Effector memory CD4-positive, alpha-beta T cell (primary cell): Measurements from ENCODE around the gene UGT1A9.
"Not testable (repeated sequence)": the region's sequence is repeated elsewhere in the genome, so short reads cannot be mapped to it uniquely, and the experiment has no call there.

Source experiments
- DNase-seq, 3 donors: peaks; one replicate each; pipeline ENCODE4 v3.0.0-alpha.2; 2020
- H3K27ac ChIP-seq: 2 replicates; pipeline ENCODE4 v1.7.0; 2013; ENCODE audit warnings: mild to moderate bottlenecking, low read length, moderate library complexity; ENCODE audit not compliant: insufficient read depth, poor library complexity, severe bottlenecking
- H3K27me3 ChIP-seq: replicated peaks from 2 replicates; pipeline ENCODE4 v1.7.0; 2013; ENCODE audit warnings: mild to moderate bottlenecking, low read length; ENCODE audit not compliant: insufficient read depth, control insufficient read depth, poor library complexity, severe bottlenecking
- H3K36me3 ChIP-seq: 2 replicates; pipeline ENCODE4 v1.7.0; 2013; ENCODE audit warnings: mild to moderate bottlenecking, low read length, moderate library complexity; ENCODE audit not compliant: control insufficient read depth, insufficient read depth
- H3K4me1 ChIP-seq: 2 replicates; pipeline ENCODE4 v1.7.0; 2013; ENCODE audit warnings: low read length, mild to moderate bottlenecking; ENCODE audit not compliant: control insufficient read depth, insufficient read depth, poor library complexity, severe bottlenecking
- H3K4me3 ChIP-seq: 2 replicates; pipeline ENCODE4 v1.7.0; 2013; ENCODE audit warnings: low read length, low read depth, mild to moderate bottlenecking; ENCODE audit not compliant: insufficient read depth, poor library complexity, severe bottlenecking
- H3K9me3 ChIP-seq: 2 replicates; pipeline ENCODE4 v1.7.0; 2013; ENCODE audit warnings: mild to moderate bottlenecking, low read length, moderate library complexity; ENCODE audit not compliant: control insufficient read depth

UGT1A9 gene

GRCh38 chr2:233691443-233692433 lies 20.0 kb downstream of the UGT1A9 start:
- H3K27ac ChIP-seq: no peak overlapping the region
- no peaks in the 10 kb centered on the region for H3K9me3 ChIP-seq
- no peaks in the 10 kb centered on the region for H3K27me3 ChIP-seq
- no peak for DNase-seq
- no peaks in the 10 kb centered on the region for H3K36me3 ChIP-seq
- H3K4me3 ChIP-seq: no peak overlapping the region
- no peaks in the 10 kb centered on the region for H3K4me1 ChIP-seq

- H3K27ac ChIP-seq: no peak within 1 kb of the TSS
- H3K4me1 ChIP-seq: no peaks in the 10 kb centered on the region
- DNase-seq: no peak
- H3K36me3 ChIP-seq: no peaks in the 10 kb centered on the region
- H3K4me3 ChIP-seq: no peak within 1 kb of the TSS
- H3K27me3 ChIP-seq: no peaks in the 10 kb centered on the region
- H3K9me3 ChIP-seq: no peaks in the 10 kb centered on the region
Measured at GRCh38 chr2:233692648-233693047, 20.9 kb downstream of the UGT1A9 start, which contains the start of gene UGT1A6. Gene UGT1A6, plus strand, starts transcription at chr2:233692890. Its CDS starts 115 bp downstream, at chr2:233693005.

- no peaks in the 10 kb centered on the region for H3K36me3 ChIP-seq
- no peaks in the 10 kb centered on the region for H3K9me3 ChIP-seq
- no peak overlapping the region for H3K4me3 ChIP-seq
- no peak for DNase-seq
- H3K4me1 ChIP-seq: no peaks in the 10 kb centered on the region
- no peaks in the 10 kb centered on the region for H3K27me3 ChIP-seq
- H3K27ac ChIP-seq: no peak overlapping the region
Measured at GRCh38 chr2:233693963-233694362, 22.3 kb downstream of the UGT1A9 start.

DNA sequence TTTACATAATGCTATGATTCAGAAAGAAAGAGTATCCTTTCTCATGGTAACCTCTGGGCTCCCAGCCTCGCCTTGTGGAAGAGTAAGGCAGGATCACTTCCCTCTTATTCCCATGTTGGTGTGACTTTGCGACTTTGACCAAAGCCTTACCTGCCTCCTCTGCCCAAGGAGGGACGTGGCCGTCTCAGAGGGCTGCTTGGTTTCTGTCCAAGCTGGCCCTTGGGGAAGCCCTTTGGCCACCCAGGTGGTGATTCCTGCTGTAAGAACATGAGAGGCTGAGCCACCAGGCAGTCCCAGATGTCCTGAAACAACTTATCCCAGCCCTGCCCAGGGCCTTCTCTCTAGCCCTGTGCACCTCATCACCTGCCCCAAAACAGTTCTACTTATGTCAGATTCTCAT lies 27.0 kb downstream of the UGT1A9 start:
- H3K4me3 ChIP-seq: no peak overlapping the region
- H3K27me3 ChIP-seq: no peaks in the 10 kb centered on the region
- no peak overlapping the region for H3K27ac ChIP-seq
- H3K9me3 ChIP-seq: no peaks in the 10 kb centered on the region
- no peak for DNase-seq
- no peaks in the 10 kb centered on the region for H3K36me3 ChIP-seq
- no peaks in the 10 kb centered on the region for H3K4me1 ChIP-seq

- Histone ChIP-seq H3K9me3 (no peaks in the 10 kb centered on the region), H3K4me3 (no peak overlapping the region), H3K27me3 (peaks cover 3% of the 10 kb centered on the region), H3K36me3 (no peaks in the 10 kb centered on the region), H3K27ac (no peak overlapping the region), H3K4me1 (no peaks in the 10 kb centered on the region)
- no peak for DNase-seq
Measured at GRCh38 chr2:233699424-233700027, 27.8 kb downstream of the UGT1A9 start.

DNA sequence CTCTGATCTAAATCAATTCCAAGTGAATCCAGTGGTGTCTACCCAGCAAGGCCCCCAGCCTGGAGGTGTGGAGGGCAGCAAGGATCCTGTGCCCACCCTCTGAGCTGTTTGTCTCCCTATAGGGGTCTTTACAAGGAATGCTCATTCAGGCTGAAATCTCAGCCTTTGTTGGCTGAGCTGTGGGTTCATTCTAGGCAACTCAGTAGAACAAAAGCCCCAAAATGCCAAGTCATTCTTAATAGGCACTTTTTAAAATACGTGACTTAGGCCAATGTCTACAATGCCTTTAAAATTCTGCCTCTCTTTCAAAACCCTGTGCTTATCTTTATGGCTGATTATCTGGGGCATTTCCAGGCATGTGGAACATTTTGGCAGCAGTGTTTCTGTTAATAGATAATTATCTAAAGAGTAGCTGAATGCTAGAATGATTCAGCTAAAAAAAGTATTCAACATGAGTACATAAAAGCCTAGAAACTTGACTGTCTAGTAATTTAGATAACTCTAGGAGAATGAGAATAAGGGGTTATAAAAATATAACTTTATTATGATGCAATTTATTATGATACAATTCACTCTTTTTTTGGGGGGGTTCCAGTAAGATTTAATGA lies 28.4 kb downstream of the UGT1A9 start:
- Histone ChIP-seq H3K4me3 (no peak overlapping the region), H3K9me3 (no peaks in the 10 kb centered on the region), H3K4me1 (no peaks in the 10 kb centered on the region), H3K36me3 (no peaks in the 10 kb centered on the region), H3K27ac (no peak overlapping the region), H3K27me3 (peaks cover 3% of the 10 kb centered on the region)
- no peak for DNase-seq

DNA sequence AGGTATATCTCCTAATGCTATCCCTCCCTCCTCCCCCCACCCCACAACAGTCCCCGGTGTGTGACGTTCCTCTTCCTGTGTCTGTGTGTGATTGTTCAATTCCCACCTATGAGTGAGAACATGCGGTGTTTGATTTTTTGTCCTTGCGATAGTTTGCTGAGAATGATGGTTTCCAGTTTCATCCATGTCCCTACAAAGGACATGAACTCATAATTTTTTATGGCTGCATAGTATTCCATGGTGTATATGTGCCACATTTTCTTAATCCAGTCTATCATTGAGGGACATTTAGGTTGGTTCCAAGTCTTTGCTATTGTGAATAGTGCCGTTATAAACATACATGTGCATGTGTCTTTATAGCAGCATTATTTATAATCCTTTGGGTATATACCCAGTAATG lies 29.1 kb downstream of the UGT1A9 start:
- not testable (repeated sequence) for H3K27me3 ChIP-seq, DNase-seq, H3K4me1 ChIP-seq, H3K9me3 ChIP-seq, H3K4me3 ChIP-seq, H3K36me3 ChIP-seq, H3K27ac ChIP-seq

DNA sequence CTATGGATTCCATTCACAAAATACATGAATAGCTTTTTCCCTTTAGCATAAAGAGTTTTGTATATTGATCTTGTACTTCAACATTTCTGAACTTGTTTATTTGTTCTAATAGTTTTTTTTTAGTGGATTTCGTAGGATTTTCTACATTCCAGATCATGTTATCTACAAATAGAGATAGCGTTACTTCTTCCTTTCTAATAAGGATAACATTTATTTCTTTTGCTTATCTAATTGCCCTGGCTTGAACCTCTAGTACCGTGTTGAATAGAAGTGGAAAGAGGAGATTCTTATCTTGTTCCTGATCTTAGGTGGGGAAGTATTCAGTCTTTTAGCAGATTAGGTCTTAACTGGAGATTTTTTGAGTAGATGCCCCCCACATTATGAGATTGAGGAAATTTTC lies 30.5 kb downstream of the UGT1A9 start:
- Histone ChIP-seq H3K27ac (no peak overlapping the region), H3K27me3 (peaks cover 3% of the 10 kb centered on the region), H3K4me1 (no peaks in the 10 kb centered on the region), H3K4me3 (no peak overlapping the region), H3K9me3 (no peaks in the 10 kb centered on the region), H3K36me3 (no peaks in the 10 kb centered on the region)
- DNase-seq: no peak

DNA sequence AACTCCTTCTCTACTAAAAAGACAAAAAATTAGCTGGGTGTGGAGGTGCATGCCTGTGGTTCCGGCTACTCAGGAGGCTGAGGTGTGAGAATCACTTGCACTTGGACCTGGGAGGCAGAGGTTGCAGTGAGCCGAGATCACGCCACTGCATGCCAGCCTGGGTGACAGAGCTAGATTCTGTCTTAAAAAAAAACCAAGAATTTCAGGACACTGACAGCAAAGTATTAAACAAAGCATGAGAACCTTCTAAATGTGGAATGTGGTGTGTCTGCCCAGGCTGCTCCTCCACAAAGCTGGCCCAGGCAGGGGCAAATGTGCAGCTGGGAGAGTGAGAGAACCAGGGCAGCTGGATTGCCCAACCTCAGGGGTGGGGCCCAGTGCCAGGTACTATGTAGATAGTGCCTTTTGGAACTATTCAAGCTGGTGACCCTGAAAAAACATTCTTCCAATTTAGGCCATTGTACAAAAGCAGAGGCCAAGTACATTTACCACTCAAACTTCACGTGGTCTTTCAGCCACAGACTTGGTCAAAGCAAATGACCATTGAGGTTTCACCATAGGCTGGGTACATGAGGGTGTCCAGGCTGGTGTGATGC lies 34.3 kb downstream of the UGT1A9 start:
- Histone ChIP-seq H3K36me3 (no peaks in the 10 kb centered on the region), H3K9me3 (no peaks in the 10 kb centered on the region), H3K4me1 (no peaks in the 10 kb centered on the region), H3K27ac (no peak overlapping the region), H3K4me3 (no peak overlapping the region), H3K27me3 (peaks cover 5% of the 10 kb centered on the region)
- no peak for DNase-seq
